Astrocyte (in vitro differentiated cells and primary cell): ENCODE measurements around the gene ANKRD2. TPM values are rescaled to one million over a fixed set of nuclear protein-coding genes. Genes with fewer than 3 reads are reported as not detected.
A peak's percentile ranks its signal among the peaks of the same experiment; 100 is the strongest.

Experiments used
- DNase-seq: peaks from one replicate; pipeline ENCODE4 v3.0.0-alpha.2; 2010; ENCODE audit warnings: low read depth
- FAIRE-seq: peaks from 2 replicates; lab custom pipeline; 2011; peaks lifted over from hg19 to GRCh38; lab: Jason Lieb, UNC
- H2AFZ ChIP-seq: 2 replicates; pipeline ENCODE4 v1.6.0; 2012; ENCODE audit warnings: low read depth, low read length, inconsistent platforms
- H3K27ac ChIP-seq: 2 replicates; pipeline ENCODE4 v1.5.1; 2011; ENCODE audit warnings: low read depth, low read length, inconsistent platforms
- H3K27me3 ChIP-seq: 2 replicates; pipeline ENCODE4 v1.6.0; 2011; ENCODE audit warnings: low read length, inconsistent platforms; ENCODE audit not compliant: insufficient read depth
- H3K36me3 ChIP-seq: 2 replicates; pipeline ENCODE4 v1.5.1; 2011; ENCODE audit warnings: low read length, inconsistent platforms; ENCODE audit not compliant: insufficient read depth
- H3K4me1 ChIP-seq: 2 replicates; pipeline ENCODE4 v1.5.1; 2011; ENCODE audit warnings: low read length, inconsistent platforms; ENCODE audit not compliant: insufficient read depth
- H3K4me2 ChIP-seq: 2 replicates; pipeline ENCODE4 v1.6.0; 2012; ENCODE audit warnings: low read length, inconsistent platforms
- H3K4me3 ChIP-seq: 2 replicates; pipeline ENCODE4 v1.5.1; 2011; ENCODE audit warnings: low read depth, mild to moderate bottlenecking, low read length, inconsistent platforms; ENCODE audit not compliant: insufficient read depth
- H3K79me2 ChIP-seq: 2 replicates; pipeline ENCODE4 v1.6.0; 2012; ENCODE audit warnings: mild to moderate bottlenecking, low read length, inconsistent platforms; ENCODE audit not compliant: insufficient read depth
- H3K9ac ChIP-seq: 2 replicates; pipeline ENCODE4 v1.6.0; 2012; ENCODE audit warnings: mild to moderate bottlenecking, low read length, inconsistent platforms
- H3K9me3 ChIP-seq: 2 replicates; pipeline ENCODE4 v1.5.1; 2012; ENCODE audit warnings: low read depth, mild to moderate bottlenecking, low read length, inconsistent platforms; ENCODE audit not compliant: insufficient read depth
- H4K20me1 ChIP-seq: 2 replicates; pipeline ENCODE4 v1.6.0; 2012; ENCODE audit warnings: low read length, inconsistent platforms; ENCODE audit not compliant: insufficient read depth
- H3K27ac Mint-ChIP-seq: one replicate; pipeline ENCODE4 v1.8.0; 2021; ENCODE audit warnings: mild to moderate bottlenecking, mixed read lengths; ENCODE audit not compliant: unreplicated experiment
- H3K27me3 Mint-ChIP-seq: one replicate; pipeline ENCODE4 v1.8.0; 2021; ENCODE audit warnings: low read depth, mixed read lengths; ENCODE audit not compliant: unreplicated experiment
- H3K36me3 Mint-ChIP-seq: one replicate; pipeline ENCODE4 v1.8.0; 2021; ENCODE audit warnings: low read depth, mixed read lengths; ENCODE audit not compliant: unreplicated experiment
- H3K4me1 Mint-ChIP-seq: one replicate; pipeline ENCODE4 v1.8.0; 2021; ENCODE audit warnings: low read depth, mixed read lengths; ENCODE audit not compliant: unreplicated experiment
- H3K4me3 Mint-ChIP-seq: one replicate; pipeline ENCODE4 v1.8.0; 2021; ENCODE audit warnings: mild to moderate bottlenecking, moderate library complexity, mixed read lengths; ENCODE audit not compliant: unreplicated experiment
- H3K9me3 Mint-ChIP-seq: one replicate; pipeline ENCODE4 v1.8.0; 2021; ENCODE audit warnings: mild to moderate bottlenecking, mixed read lengths; ENCODE audit not compliant: unreplicated experiment
- EZH2 ChIP-seq: IDR thresholded peaks from 2 replicates; pipeline ENCODE4 v1.6.1; 2012; ENCODE audit warnings: mild to moderate bottlenecking, low read length, inconsistent platforms; ENCODE audit not compliant: insufficient read depth
- total RNA-seq: library from RNA; stranded (reverse); gene quantifications from 2 replicates; pipeline ENCODE4 v1.2.1, GENCODE V29; 2021
- TF ChIP-seq, protein P1 (sequence below): IDR thresholded peaks from 2 replicates; pipeline ENCODE4 v1.5.1; 2011; ENCODE audit warnings: low read depth, mild to moderate bottlenecking, inconsistent platforms, low read length, moderate library complexity; ENCODE audit not compliant: insufficient read depth

The ANKRD2 gene
- total RNA-seq, 1 donor from 2014 or later, result 0.36 TPM

DNA sequence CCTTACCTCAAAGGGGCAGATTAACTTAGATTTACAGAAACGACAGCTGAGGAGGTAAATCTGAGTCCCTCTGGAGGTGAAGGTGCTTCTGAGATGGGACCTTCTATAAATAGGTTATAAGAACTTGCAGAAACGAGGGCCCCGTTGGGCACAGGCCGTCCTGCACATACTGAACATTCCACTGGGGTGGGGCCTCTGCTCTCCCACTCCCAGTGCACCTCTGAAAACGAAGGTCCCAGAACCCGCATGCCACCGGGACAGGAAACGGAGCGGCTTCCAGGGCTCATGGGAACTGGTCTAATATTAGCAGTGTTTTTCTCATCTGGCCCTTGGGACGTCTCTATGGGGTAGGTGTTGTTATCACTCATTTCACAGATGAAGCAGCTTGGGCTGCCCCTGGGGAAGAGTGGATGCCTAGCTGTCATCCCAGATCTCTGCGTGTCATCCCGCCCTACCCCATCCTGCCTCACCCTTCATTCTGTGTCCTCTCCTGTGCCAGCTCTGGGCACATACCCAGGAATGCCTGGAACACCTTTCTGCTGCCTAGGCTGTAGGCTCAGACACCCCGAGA, 36.5 kb downstream of the ANKRD2 start:
- no peak overlapping the region for H3K27ac Mint-ChIP-seq
- no peaks in the 10 kb centered on the region for H4K20me1 ChIP-seq
- H3K4me2 ChIP-seq, result no peak overlapping the region
- no peak overlapping the region for H3K4me3 Mint-ChIP-seq
- FAIRE-seq (no peak), DNase-seq (no peak)
- H3K79me2 ChIP-seq, result no peaks in the 10 kb centered on the region
- no peaks in the 10 kb centered on the region for H3K36me3 ChIP-seq
- H3K4me3 ChIP-seq, result no peak overlapping the region
- no peaks in the 10 kb centered on the region for H3K27me3 Mint-ChIP-seq
- TF ChIP-seq, protein P1, sequence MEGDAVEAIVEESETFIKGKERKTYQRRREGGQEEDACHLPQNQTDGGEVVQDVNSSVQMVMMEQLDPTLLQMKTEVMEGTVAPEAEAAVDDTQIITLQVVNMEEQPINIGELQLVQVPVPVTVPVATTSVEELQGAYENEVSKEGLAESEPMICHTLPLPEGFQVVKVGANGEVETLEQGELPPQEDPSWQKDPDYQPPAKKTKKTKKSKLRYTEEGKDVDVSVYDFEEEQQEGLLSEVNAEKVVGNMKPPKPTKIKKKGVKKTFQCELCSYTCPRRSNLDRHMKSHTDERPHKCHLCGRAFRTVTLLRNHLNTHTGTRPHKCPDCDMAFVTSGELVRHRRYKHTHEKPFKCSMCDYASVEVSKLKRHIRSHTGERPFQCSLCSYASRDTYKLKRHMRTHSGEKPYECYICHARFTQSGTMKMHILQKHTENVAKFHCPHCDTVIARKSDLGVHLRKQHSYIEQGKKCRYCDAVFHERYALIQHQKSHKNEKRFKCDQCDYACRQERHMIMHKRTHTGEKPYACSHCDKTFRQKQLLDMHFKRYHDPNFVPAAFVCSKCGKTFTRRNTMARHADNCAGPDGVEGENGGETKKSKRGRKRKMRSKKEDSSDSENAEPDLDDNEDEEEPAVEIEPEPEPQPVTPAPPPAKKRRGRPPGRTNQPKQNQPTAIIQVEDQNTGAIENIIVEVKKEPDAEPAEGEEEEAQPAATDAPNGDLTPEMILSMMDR, result no peak
- TF ChIP-seq EZH2, result no peak
- H3K4me1 Mint-ChIP-seq, result no peaks in the 10 kb centered on the region
- H3K36me3 Mint-ChIP-seq, result peaks cover 2% of the 10 kb centered on the region
- no peak overlapping the region for H3K9ac ChIP-seq
- no peaks in the 10 kb centered on the region for H3K4me1 ChIP-seq
- H3K9me3 ChIP-seq, result no peaks in the 10 kb centered on the region
- no peaks in the 10 kb centered on the region for H3K27me3 ChIP-seq
- H2AFZ ChIP-seq, result no peak overlapping the region
- H3K9me3 Mint-ChIP-seq, result no peaks in the 10 kb centered on the region
- no peak overlapping the region for H3K27ac ChIP-seq

DNA sequence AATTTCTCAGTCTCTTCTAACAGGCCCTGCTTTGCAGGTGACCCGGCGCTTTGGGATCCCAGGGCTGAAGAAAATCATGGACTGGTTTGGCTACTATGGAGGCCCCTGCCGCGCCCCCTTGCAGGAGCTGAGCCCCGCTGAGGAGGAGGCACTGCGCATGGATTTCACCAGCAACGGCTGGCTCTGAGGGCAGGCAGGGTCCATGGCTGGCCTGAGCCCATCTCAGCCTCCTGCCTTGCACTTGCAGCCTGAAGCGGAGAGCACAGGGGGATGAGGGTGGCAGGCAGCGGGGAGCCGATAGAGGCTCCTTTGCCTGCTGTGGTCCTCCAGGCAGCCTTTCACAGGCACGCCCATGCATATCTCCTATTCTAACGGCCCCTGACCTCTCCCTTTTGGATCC, 38.9 kb downstream of the ANKRD2 start:
- Mint-ChIP-seq H3K27me3 (no peaks in the 10 kb centered on the region), H3K9me3 (no peaks in the 10 kb centered on the region), H3K27ac (no peak overlapping the region), H3K36me3 (peaks cover 3% of the 10 kb centered on the region), H3K4me3 (no peak overlapping the region), H3K4me1 (no peaks in the 10 kb centered on the region)
- H3K4me2 ChIP-seq, result no peak overlapping the region
- no peaks in the 10 kb centered on the region for H4K20me1 ChIP-seq
- H2AFZ ChIP-seq, result no peak overlapping the region
- TF ChIP-seq EZH2, result no peak
- TF ChIP-seq, protein P1, result no peak
- H3K4me3 ChIP-seq, result no peak overlapping the region
- H3K9ac ChIP-seq, result no peak overlapping the region
- H3K9me3 ChIP-seq, result no peaks in the 10 kb centered on the region
- H3K79me2 ChIP-seq, result no peaks in the 10 kb centered on the region
- FAIRE-seq, result no peak
- H3K4me1 ChIP-seq, result no peaks in the 10 kb centered on the region
- H3K27ac ChIP-seq, result no peak overlapping the region
- no peaks in the 10 kb centered on the region for H3K27me3 ChIP-seq
- H3K36me3 ChIP-seq, result no peaks in the 10 kb centered on the region
- DNase-seq, result no peak

DNA sequence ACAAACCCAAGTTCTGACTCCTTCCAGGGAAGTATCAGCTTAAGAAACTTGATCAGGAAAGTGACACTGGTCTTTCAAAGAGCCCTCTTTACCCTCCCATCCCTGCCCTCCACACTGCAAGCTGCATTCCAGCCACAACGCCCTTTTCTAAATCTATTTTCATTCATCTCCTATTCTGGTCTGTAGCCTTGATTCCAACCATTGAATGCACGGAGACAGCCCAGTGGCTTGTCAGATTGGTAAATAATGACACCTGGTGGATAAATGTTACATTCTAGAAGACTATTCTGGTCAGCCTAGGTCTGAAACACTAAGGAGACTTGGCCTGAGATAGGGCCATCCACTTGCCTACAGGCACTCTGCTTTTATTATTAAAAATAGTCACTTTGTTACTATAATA, 39.8 kb downstream of the ANKRD2 start:
- peak; percentile 31 for DNase-seq

More for the DNA sequence above, 39.8 kb downstream of the ANKRD2 start:
- Mint-ChIP-seq H3K9me3 (no peaks in the 10 kb centered on the region), H3K27ac (no peak overlapping the region), H3K27me3 (no peaks in the 10 kb centered on the region), H3K4me3 (no peak overlapping the region), H3K4me1 (no peaks in the 10 kb centered on the region), H3K36me3 (peaks cover 8% of the 10 kb centered on the region)
- Histone ChIP-seq H3K27me3 (no peaks in the 10 kb centered on the region), H3K4me1 (no peaks in the 10 kb centered on the region), H3K4me3 (no peak overlapping the region), H3K4me2 (no peak overlapping the region), H4K20me1 (no peaks in the 10 kb centered on the region), H3K9ac (no peak overlapping the region), H2AFZ (no peak overlapping the region), H3K9me3 (no peaks in the 10 kb centered on the region), H3K79me2 (no peaks in the 10 kb centered on the region), H3K36me3 (no peaks in the 10 kb centered on the region), H3K27ac (no peak overlapping the region)
- FAIRE-seq, result peak; percentile 29
- no peak for TF ChIP-seq EZH2
- TF ChIP-seq, protein P1, result peak; percentile 39
